IMR-90 (cell line): ENCODE data around the gene MPP2. TPM values are rescaled to one million over a fixed set of nuclear protein-coding genes. Genes with fewer than 3 reads are reported as not detected.

Experiments used
- ATAC-seq: fragments of 200-7000 bp; cut with Tn5 transposase; 2 replicates; pipeline ENCODE4 v1.9.1; 2020; ENCODE audit warnings: low read depth, mild to moderate bottlenecking, moderate library complexity
- BruUV-seq: library from RNA; stranded (reverse); fragments of 400-500 nt; replicated peaks from 2 replicates; lab custom pipeline; 2021; lab: Mats Ljungman, UMichigan
- CTCF ChIA-PET: fragments of 300-600 bp; formaldehyde crosslinking; extraction: SDS; loops from one replicate; lab custom pipeline; 2021; ENCODE audit warnings: antibody characterized with exemption; lab: Yijun Ruan, JAX
- POLR2A ChIA-PET: fragments of 300-600 bp; sonication (Branson Sonifier 250); formaldehyde crosslinking; loops from one replicate; lab custom pipeline; 2022; ENCODE audit warnings: antibody characterized with exemption; ENCODE audit not compliant: unreplicated experiment; lab: Charles Lee
- DNase-seq: peaks from one replicate; pipeline ENCODE4 v3.0.0; 2013
- H2AFZ ChIP-seq: replicated peaks from 2 replicates; pipeline ENCODE3; 2013; ENCODE audit warnings: low read length, mild to moderate bottlenecking; ENCODE audit not compliant: poor library complexity
- H2AK5ac ChIP-seq: 2 replicates; pipeline ENCODE4 v1.6.1; 2013; ENCODE audit warnings: low read depth, low read length, inconsistent platforms
- H2AK9ac ChIP-seq: replicated peaks from 2 replicates; pipeline ENCODE3; 2013; ENCODE audit warnings: mild to moderate bottlenecking, low read depth, low read length, moderate library complexity; ENCODE audit not compliant: poor library complexity
- H2BK120ac ChIP-seq: 2 replicates; pipeline ENCODE4 v1.6.1; 2013; ENCODE audit warnings: low read depth, low read length, inconsistent platforms
- H2BK15ac ChIP-seq: 3 replicates; pipeline ENCODE4 v1.6.1; 2013; ENCODE audit warnings: low read depth, low read length, inconsistent platforms
- H2BK20ac ChIP-seq: 2 replicates; pipeline ENCODE4 v1.6.1; 2013; ENCODE audit warnings: low read depth, mild to moderate bottlenecking, inconsistent platforms, low read length, moderate library complexity
- H2BK5ac ChIP-seq: 2 replicates; pipeline ENCODE4 v1.6.1; 2013; ENCODE audit warnings: mild to moderate bottlenecking, low read depth, low read length, inconsistent platforms; ENCODE audit not compliant: poor library complexity, severe bottlenecking
- H3K14ac ChIP-seq: replicated peaks from 2 replicates; pipeline ENCODE4 v1.6.1; 2013; ENCODE audit warnings: low read depth, low read length, inconsistent platforms
- H3K18ac ChIP-seq: 2 replicates; pipeline ENCODE4 v1.6.1; 2013; ENCODE audit warnings: low read depth, low read length, control low read depth
- H3K23ac ChIP-seq: 2 replicates; pipeline ENCODE4 v1.6.1; 2013; ENCODE audit warnings: low read depth, low read length, inconsistent platforms
- H3K27ac ChIP-seq: 2 replicates; pipeline ENCODE4 v1.5.1; 2013; ENCODE audit warnings: mild to moderate bottlenecking, control low read depth, low read length; ENCODE audit not compliant: insufficient read depth
- H3K27me3 ChIP-seq: 2 replicates; pipeline ENCODE4 v1.6.1; 2013; ENCODE audit warnings: low read length; ENCODE audit not compliant: control insufficient read depth, insufficient read depth
- H3K36me3 ChIP-seq: 2 replicates; pipeline ENCODE4 v1.6.1; 2013; ENCODE audit warnings: low read length, mixed read lengths; ENCODE audit not compliant: control insufficient read depth, insufficient read depth
- H3K4ac ChIP-seq: 2 replicates; pipeline ENCODE4 v1.6.1; 2013; ENCODE audit warnings: low read depth, low read length, inconsistent platforms
- H3K4me1 ChIP-seq: 2 replicates; pipeline ENCODE4 v1.6.1; 2013; ENCODE audit warnings: low read length, mixed read lengths; ENCODE audit not compliant: control insufficient read depth, insufficient read depth
- H3K4me2 ChIP-seq: 2 replicates; pipeline ENCODE4 v1.6.1; 2013; ENCODE audit warnings: low read depth, mild to moderate bottlenecking, control low read depth, low read length, moderate library complexity
- H3K4me3 ChIP-seq: 2 replicates; pipeline ENCODE4 v1.5.1; 2013; ENCODE audit warnings: low read depth, mild to moderate bottlenecking, control low read depth, low read length, moderate library complexity; ENCODE audit not compliant: insufficient read depth
- H3K56ac ChIP-seq: 2 replicates; pipeline ENCODE4 v1.6.1; 2013; ENCODE audit warnings: low read length, inconsistent platforms; ENCODE audit not compliant: insufficient read depth; ENCODE audit errors: extremely low read depth
- H3K79me1 ChIP-seq, 2 experiments: 2 replicates each; pipeline ENCODE4 v1.6.1; 2013; ENCODE audit warnings: low read length in 2 of 2, inconsistent platforms in 1 of 2, low read depth in 1 of 2
- H3K9ac ChIP-seq: 2 replicates; pipeline ENCODE4 v1.6.1; 2013; ENCODE audit warnings: low read depth, low read length, control low read depth
- H3K9me1 ChIP-seq: 2 replicates; pipeline ENCODE4 v1.6.1; 2013; ENCODE audit warnings: low read length, inconsistent platforms; ENCODE audit not compliant: insufficient read depth
- H3K9me3 ChIP-seq: 2 replicates; pipeline ENCODE4 v1.6.1; 2013; ENCODE audit warnings: low read length; ENCODE audit not compliant: control insufficient read depth, insufficient read depth
- H4K20me1 ChIP-seq: 2 replicates; pipeline ENCODE4 v1.6.1; 2013; ENCODE audit warnings: low read length, inconsistent platforms; ENCODE audit not compliant: insufficient read depth
- H4K5ac ChIP-seq: 2 replicates; pipeline ENCODE4 v1.6.1; 2013; ENCODE audit warnings: mild to moderate bottlenecking, low read depth, low read length, control low read depth
- H4K8ac ChIP-seq, 2 experiments: 2 replicates each; pipeline ENCODE4 v1.6.1; 2013; ENCODE audit warnings: low read depth in 2 of 2, low read length in 2 of 2, control low read depth in 1 of 2, inconsistent platforms in 1 of 2
- H4K91ac ChIP-seq: 2 replicates; pipeline ENCODE4 v1.6.1; 2013; ENCODE audit warnings: low read depth, low read length, inconsistent platforms; ENCODE audit not compliant: insufficient read depth
- CEBPB ChIP-seq: IDR thresholded peaks from 2 replicates; pipeline ENCODE4 v1.6.1; 2012; ENCODE audit warnings: low read depth, low read length, improper control_type of control experiment
- CHD1 ChIP-seq: IDR thresholded peaks from 2 replicates; pipeline ENCODE4 v1.6.1; 2012; ENCODE audit warnings: low read depth, low read length, improper control_type of control experiment
- CTCF ChIP-seq: conservative IDR thresholded peaks from 2 replicates; pipeline ENCODE4 v1.5.1; 2012; ENCODE audit warnings: mild to moderate bottlenecking, low read depth, low read length, improper control_type of control experiment
- MAZ ChIP-seq: IDR thresholded peaks from 2 replicates; pipeline ENCODE4 v1.6.1; 2012; ENCODE audit warnings: low read depth, mild to moderate bottlenecking, low read length, improper control_type of control experiment, moderate library complexity, borderline replicate concordance
- MXI1 ChIP-seq: IDR thresholded peaks from 2 replicates; pipeline ENCODE4 v1.6.1; 2012; ENCODE audit warnings: low read depth, mild to moderate bottlenecking, low read length, moderate library complexity, borderline replicate concordance
- NFE2L2 ChIP-seq: fragments of 150-350 bp; IDR thresholded peaks from 2 replicates; pipeline ENCODE4 v1.6.1; 2016; ENCODE audit warnings: low read depth, mild to moderate bottlenecking, low read length
- POLR2A ChIP-seq: IDR thresholded peaks from 2 replicates; pipeline ENCODE4 v1.6.1; 2012; ENCODE audit warnings: mild to moderate bottlenecking, low read depth, low read length
- RAD21 ChIP-seq: IDR thresholded peaks from 2 replicates; pipeline ENCODE4 v1.6.1; 2012; ENCODE audit warnings: low read length, improper control_type of control experiment
- RCOR1 ChIP-seq: IDR thresholded peaks from 2 replicates; pipeline ENCODE4 v1.6.1; 2012; ENCODE audit warnings: mild to moderate bottlenecking, low read length, improper control_type of control experiment; ENCODE audit not compliant: insufficient replicate concordance
- RFX5 ChIP-seq: IDR thresholded peaks from 2 replicates; pipeline ENCODE4 v1.8.0; 2012; ENCODE audit warnings: low read depth, mild to moderate bottlenecking, low read length, moderate library complexity
- SMC3 ChIP-seq: fragments of 150-350 bp; IDR thresholded peaks from 2 replicates; pipeline ENCODE4 v1.6.1; 2016; ENCODE audit warnings: low read depth, mild to moderate bottlenecking, antibody characterized with exemption, low read length, moderate library complexity
- USF2 ChIP-seq: fragments of 150-350 bp; IDR thresholded peaks from 2 replicates; pipeline ENCODE4 v1.6.1; 2017; ENCODE audit warnings: mild to moderate bottlenecking, antibody characterized with exemption, low read length, low read depth
- WGBS, 2 experiments: methylation state at CpG; one replicate each; pipeline versions ENCODE4 v1.1.5 to v1.1.7; 2013; ENCODE audit warnings: missing lambda C conversion rate in 2 of 2; ENCODE audit not compliant: insufficient read length in 1 of 2; ENCODE audit errors: extremely low coverage in 2 of 2; 5-methylcytosine and 5-hydroxymethylcytosine counted together
- dilution Hi-C: fragments of 300-500 bp; cut with HindIII; formaldehyde crosslinking; loops from one replicate; pipeline ENCODE4 v1.14.3; 2018; ENCODE audit warnings: low sequenced_read_pairs; ENCODE audit not compliant: unreplicated experiment
- in situ Hi-C: fragments of 300-500 bp; cut with MboI; formaldehyde crosslinking; loops from 3 replicates; pipeline ENCODE4 v1.14.3; 2019; ENCODE audit warnings: low sequenced_read_pairs, inconsistent platforms, mixed read lengths
- intact Hi-C: fragments of 100-400 bp; cut with micrococcal nuclease; formaldehyde crosslinking; loops from 2 replicates; pipeline ENCODE4 v1.10.0; 2022
- polyA plus RNA-seq, 3 experiments: library from polyadenylated mRNA; depleted of rRNA; stranded (reverse); fragments of >200 nt; gene quantifications; 2 replicates each; pipeline ENCODE4 v1.2.3, GENCODE V29; 2012; ENCODE audit warnings: low replicate concordance in 1 of 3
- total RNA-seq: library from RNA; depleted of rRNA; stranded (reverse); fragments of >200 nt; gene quantifications from 2 replicates; pipeline ENCODE4 v1.2.3, GENCODE V29; 2012

The MPP2 gene
- total and polyA plus RNA-seq, 2 of the 4 experiments (the other 2 are of a cell fraction) = 3.2 to 3.8 TPM

- Histone ChIP-seq H3K56ac (no peak overlapping the region), H3K27me3 (peaks cover 65% of the 10 kb centered on the region), H2BK5ac (no peak overlapping the region), H4K91ac (no peak overlapping the region), H3K18ac (no peak overlapping the region), H3K9me3 (no peaks in the 10 kb centered on the region), H3K79me1 (no peaks in the 10 kb centered on the region), H2BK120ac (no peak overlapping the region), H3K23ac (no peak overlapping the region), H4K20me1 (no peaks in the 10 kb centered on the region), H3K4me3 (no peak overlapping the region), H2BK20ac (no peak overlapping the region), H3K9me1 (peaks cover 3% of the 10 kb centered on the region; the same call in 1 of the 2 replicates), H2BK15ac (no peak overlapping the region), H3K4ac (no peak overlapping the region), H2AK5ac (no peak overlapping the region), H3K4me2 (no peak overlapping the region), H3K27ac (no peak overlapping the region), H2AFZ (no peak overlapping the region), H3K4me1 (no peaks in the 10 kb centered on the region), H3K9ac (no peak overlapping the region), H3K14ac (no peak overlapping the region), H2AK9ac (no peak overlapping the region), H3K36me3 (no peaks in the 10 kb centered on the region), H4K5ac (no peak overlapping the region), H4K8ac (no peak overlapping the region)
- CTCF ChIA-PET = no interaction called here
- in situ Hi-C loops (no loop called here), intact Hi-C loops (no loop called here), dilution Hi-C loops (no loop called here)
- WGBS, 2 experiments = no CpG with 5 or more reads among the region's 2 CpGs
- no peak for DNase-seq
- POLR2A ChIA-PET = no interaction called here
- BruUV-seq = no TSS peak
- no peak for ATAC-seq
- TF ChIP-seq RAD21 (no peak), NFE2L2 (no peak), RFX5 (no peak), POLR2A (no peak), RCOR1 (no peak), CEBPB (no peak), CHD1 (no peak), USF2 (no peak), CTCF (no peak), MXI1 (no peak), MAZ (no peak), SMC3 (no peak)
Observed at GRCh38 chr17:43914451-43914850, 7.1 kb upstream of the MPP2 start.
